GM21717 (cell line): ENCODE results near the gene CDC14A.
"Not testable (repeated sequence)": the region's sequence is repeated elsewhere in the genome, so short reads cannot be mapped to it uniquely, and the experiment has no call there.

Experiments used
- ATAC-seq: cut with Tn5 transposase; IDR thresholded peaks from one replicate; pipeline ENCODE4 v1.9.1; 2021; ENCODE audit warnings: mild to moderate bottlenecking, moderate library complexity; ENCODE audit not compliant: unreplicated experiment

CDC14A gene

DNA sequence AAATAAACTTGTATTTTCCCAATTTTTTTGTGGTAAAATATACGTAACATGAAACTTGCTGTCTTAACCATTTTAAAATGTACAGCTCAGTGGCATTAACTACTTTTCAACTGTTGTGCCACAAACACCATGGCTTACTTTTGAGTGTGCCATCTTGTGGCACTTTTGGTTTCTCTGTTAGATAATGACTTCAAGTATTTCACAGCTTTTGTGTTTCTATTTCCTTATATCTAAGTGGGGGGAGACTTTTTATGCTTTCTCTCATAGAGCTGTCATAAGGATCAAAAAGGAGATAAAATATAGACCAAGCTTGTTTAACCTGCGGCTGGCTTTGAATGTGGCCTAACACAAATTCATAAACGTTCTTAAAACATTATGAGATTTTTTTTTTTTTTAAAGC, 44.3 kb downstream of the CDC14A start:
- ATAC-seq, result no peak

DNA sequence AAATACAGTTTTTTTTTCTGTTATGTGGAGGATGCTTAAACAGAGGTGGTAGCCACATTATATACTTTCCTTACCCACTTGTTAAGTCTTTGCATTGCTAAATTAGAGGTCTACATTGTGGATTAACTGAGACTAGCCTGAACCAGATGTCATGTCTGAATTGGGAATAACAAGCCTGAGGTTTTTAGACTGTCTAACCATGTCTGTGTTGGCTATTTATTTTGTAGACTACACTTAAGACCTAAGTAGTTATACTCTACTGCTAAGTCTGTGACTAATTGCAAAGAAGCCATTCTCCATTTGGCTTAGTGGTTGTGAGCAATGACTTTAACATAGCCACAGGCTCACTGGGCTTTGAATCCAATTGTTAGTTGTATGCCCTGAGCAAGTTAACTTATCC, 45.4 kb downstream of the CDC14A start:
- no peak for ATAC-seq

DNA sequence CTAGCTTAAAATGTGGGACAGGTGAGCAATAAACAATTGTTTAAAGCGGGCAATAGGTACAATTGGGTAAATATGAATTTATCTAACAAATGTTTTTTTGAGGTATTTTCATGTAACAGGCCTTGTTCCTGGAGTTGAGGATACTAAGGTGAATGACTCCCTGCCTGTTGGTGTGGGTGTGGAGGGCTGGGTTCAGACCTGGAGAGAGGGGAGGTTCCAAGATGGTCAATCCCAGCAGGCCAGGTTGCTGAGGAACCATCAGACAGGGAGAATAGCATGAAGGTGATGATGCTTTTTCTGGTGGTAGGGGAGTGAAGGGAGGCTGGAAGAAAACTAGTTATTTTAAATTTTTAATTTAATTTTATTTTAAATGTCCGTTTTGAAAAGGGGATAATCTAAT, 46.3 kb downstream of the CDC14A start:
- no peak for ATAC-seq

DNA sequence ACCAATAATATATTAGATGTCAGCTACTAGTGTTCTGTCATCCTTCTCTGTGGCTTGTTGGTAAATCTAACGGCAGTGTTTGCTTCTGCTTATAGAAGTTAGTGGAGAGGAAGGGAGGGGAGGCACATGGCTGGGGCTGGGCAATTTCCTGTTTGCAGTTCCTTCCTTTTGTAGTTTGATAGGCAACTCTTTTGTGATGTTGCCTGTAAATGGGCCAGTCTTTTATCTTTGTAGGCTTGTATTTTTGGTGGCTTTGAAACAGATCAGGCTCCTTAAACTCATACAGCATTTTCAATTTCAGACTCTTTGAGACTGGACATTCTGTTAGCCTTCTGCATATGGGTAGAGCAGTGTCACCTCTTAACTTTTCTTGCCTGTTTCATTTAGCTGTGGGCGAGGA, 48.1 kb downstream of the CDC14A start:
- ATAC-seq, result no peak

DNA sequence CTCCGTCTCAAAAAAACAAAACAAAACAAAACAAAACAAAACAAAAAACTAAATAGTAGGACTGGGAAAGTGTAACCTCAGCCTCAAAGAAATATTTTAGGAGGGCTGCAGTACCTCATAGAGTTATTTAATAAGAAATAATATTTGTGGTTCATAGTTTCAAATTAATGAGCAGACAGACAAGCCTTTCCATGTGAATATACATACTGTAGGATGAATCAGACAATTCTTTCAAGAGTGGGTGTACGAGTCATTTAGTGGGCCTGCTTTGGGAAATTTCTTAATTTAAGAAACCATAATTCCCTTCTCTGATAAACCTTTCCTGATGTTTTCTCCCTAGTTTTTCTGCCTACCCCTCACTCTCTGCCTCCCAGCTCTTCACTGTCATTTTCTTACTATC, 52.5 kb downstream of the CDC14A start:
- no peak for ATAC-seq

DNA sequence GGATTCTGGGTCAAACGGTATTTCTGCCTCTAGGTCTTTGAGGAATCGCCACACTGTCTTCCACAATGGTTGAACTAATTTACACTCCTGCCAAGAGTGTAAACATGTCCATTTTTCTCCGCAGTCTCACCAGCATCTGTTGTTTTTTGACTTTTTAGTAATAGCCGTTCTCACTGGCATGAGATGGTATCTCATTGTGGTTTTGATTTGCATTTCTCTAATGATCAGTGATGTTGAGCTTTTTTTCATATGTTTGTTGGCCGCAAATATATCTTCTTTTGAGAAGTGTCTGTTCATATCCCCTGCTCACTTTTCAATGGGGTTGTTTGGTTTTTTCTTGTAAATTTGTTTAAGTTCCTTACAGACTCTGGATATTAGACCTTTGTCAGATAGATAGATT, 53.6 kb downstream of the CDC14A start:
- not testable (repeated sequence) for ATAC-seq

DNA sequence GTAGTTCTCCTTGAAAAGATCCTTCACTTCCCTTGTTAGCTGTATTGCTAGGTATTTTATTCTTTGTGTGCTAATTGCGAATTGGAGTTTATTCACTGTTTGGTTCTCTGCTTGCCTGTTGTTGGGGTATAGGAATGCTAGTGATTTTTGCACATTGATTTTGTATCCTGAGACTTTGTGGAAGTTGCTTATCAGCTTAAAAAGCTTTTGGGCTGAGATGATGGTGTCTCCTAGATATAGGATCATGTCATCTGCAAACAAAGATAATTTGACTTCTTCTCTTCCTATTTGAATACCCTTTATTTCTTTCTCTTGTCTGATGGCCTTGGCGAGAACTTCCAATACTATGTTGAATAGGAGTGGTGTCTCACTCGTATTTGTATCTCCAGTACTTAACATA, 55.1 kb downstream of the CDC14A start:
- not testable (repeated sequence) for ATAC-seq

DNA sequence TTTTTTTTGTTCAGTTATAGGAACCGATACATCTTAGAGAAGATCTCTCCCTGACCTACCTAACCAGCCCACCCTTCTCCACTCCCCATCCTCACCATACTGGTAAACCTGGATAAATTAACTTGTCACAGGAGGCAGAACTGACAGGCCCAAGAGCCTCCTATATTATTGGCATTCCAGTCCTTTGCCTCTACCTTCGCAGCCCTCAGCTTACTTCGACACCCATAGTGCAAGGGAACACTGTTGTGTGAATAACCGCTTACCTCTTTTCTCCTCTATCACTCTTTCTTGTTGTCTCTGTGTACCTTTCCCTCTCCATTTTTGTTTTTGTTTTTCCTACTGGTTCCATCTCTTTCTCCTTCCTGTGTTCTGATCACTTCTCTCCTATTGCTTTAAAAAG, 58.7 kb downstream of the CDC14A start:
- no peak for ATAC-seq

DNA sequence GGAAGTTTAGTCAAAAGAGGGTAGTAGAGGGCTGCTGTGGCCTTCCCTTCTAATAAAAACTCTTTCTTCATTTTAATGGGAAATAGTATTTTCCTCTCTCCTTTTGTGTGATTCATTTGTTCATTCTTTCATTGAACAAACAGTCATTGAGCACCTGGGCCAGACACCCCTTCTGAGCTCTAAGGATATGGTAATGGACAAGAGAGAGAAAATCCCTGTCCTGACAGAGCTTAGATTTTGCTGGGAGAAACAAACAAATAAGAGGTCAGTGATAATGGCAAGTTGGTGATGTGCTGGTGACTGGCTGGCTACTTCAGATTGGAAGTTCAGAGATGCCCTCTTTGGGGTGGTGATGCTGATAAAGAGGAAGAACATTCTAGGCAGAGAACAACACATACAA, 59.3 kb downstream of the CDC14A start:
- no peak for ATAC-seq

DNA sequence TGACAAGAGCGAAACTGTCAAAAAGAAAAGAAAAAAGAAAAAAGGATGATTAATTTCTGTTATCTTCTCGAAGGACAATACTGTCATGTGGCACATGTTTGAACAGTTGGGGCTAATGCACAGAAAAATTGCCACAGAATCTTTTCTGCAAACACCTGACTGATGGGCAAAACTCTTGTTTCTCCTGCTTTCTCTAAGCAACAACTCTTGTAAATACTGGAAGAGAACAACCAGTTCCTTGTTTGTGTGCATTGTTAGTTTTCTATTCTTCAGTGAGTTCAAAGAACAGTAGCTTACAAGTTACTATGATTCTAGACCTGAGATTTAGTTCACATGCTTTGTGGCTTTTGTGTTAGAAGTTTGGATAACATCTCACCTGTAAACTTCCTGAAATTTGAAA, 60.7 kb downstream of the CDC14A start:
- ATAC-seq, result no peak

DNA sequence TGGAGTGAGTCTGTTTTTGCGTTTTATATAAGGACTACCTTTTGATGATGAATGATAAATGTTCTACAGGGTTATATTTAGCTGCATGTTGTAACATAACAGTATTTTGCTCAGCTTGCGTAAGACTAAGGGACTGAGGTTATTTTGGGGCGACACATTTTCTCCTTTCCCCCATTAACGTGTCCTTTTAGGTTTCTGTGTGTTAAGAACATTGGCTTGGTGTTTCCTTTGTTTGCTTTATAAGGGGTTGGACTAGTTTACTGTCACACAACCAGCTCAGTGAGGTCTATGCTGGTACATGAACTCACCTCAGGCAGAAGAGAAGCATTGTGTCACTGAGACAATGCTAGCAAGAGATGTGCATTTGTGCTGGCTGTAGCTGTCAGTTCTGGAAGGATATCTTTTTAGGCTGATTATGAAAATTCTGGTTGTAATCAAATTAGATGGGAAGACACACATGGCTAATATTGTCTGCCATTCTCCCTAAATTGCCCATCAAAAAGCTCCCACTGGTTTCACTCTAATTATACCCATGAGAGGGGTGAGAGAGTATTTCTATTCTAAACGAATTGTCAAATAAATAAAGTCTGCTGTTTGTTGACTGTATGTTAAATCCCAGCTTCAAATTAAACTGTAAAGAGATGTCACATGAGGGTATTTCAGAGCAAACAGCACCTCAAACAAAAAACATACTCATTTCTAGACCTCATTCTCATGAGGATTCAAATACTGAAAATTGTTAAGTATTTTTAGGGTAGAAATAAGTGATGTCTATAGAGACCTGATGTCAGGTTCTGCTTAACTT, 62.6 kb downstream of the CDC14A start:
- ATAC-seq, result no peak

DNA sequence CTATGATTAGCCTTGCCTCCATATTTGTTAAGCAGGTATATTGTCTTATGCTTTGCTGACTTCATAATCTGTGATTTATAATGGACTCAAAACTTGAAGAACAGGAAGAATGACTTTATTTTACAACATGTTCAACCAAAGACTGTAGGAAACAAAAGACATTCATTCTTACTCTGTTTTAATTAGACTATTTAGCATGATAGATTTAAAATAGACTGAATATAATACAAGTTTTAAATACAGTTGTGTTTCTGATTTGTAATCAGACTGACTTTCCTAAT, 63.1 kb downstream of the CDC14A start:
- ATAC-seq, result no peak

DNA sequence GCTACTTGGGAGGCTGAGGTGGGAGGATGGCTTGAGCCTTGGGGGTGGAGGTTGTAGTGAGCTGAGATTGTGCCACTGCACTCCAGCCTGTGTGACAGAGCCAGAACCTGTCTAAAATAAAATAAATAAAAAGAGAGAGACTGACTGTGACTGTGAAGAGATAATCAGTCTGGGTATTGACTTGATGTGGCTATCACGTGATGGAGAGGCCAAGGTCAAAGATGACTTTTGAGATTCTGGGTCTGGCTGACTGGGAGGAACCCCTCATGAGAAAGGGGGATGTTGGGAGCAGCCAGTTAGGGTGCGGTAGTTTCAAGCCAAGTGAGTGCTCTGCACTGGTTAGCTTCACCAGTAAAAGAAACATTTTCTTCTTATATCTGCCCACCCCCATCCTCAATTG, 66.8 kb downstream of the CDC14A start:
- no peak for ATAC-seq

DNA sequence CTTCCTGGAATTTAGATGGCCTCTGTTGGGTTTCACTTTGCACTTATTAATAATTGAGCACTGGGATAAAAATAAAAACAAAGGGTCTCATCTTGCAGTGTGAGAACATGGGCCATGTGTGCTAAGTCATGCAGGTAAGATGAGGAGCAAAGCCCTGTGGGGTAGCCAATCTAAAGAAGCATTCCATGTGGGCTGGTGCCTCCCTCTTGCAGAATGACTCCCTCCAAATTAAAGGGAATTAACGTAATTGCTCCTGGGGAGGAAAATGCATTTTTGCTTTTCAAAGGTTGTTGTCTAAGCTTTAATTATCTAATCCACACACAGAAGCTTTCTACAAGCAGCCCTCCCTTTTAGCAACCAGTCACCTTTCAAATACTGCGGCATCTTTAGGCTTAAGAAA, 69.8 kb downstream of the CDC14A start:
- no peak for ATAC-seq

DNA sequence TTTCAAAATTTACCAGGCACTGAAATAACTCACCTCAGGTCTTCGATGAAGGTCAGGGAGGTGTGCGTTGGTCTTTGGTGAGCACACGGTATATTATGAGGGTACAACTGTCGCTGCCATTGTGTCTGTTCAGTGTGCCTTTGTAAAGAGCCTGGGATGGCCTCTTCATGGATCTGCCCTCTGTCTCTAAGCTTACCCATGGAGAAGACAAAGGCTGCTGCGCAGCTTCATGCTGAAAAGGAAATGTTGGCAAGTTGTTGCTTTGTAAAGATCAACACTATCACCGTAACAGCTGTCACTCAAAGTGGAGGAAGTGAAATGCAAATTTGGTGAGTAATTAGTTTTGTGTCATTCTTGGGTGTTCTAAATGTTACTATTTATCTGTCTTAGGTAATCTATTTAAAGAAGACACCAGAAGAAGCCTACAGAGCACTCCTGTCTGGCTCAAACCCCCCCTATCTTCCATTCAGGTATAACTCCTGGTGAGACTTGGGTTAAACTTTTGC, 71.6 kb downstream of the CDC14A start:
- peak; percentile 90 for ATAC-seq

DNA sequence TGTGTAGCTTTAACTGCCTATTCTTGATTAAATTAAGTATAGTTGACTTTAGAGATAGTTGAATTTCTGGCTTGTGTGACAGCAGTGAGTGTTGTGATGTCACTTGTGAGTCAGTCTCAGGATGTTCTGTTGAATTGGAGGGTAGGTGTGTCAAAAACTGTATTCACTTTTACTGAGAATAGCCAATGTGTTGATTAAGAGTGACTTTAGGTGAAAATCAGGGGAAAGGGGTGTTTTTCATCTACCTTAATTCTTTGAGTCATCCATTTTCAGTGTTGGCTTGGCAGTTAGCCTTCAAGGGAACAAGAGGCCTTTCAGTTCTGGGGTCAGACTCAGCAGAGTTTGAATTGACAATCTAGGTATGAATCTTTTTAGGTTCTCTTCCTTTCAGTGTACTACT, 75.9 kb downstream of the CDC14A start:
- no peak for ATAC-seq

DNA sequence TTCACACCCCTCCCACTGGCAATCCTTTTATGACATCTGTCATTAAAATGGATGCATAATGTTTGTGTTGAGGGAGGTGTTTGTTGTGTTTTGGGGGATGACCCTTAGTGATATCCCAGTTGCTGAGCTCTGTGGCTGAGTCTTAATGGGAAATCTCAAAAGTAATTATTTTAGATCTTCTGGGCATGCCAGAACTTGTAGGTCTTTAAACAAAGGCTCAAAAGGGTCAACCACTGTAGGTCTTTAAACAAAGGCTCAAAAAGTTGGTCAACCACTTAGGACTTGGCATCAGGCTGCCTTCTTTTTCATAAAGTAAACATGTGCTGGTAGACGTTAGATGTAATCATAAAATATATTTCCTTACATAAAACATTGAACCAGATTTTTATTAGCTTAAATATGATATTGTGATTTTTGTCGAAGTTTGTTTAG, 78.0 kb downstream of the CDC14A start:
- ATAC-seq, result no peak

DNA sequence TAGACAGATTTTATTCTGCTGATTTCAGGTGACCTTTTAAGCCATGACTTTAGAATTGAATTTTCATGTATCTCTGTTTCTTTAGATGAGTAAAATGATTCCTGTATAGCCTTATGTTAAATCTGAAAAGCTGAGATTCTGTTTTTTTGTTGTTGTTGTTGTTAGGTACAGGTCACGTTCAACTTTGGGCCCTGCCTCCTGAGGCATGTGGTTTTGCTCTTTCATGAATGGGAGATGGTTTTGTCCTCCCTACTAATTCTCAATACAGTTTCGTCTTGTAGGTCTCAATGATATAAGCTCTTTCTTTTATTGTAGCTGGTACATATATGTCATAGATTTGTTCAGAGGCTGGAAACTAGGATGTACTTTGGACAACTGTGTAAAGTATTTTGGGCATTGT, 79.6 kb downstream of the CDC14A start:
- no peak for ATAC-seq

DNA sequence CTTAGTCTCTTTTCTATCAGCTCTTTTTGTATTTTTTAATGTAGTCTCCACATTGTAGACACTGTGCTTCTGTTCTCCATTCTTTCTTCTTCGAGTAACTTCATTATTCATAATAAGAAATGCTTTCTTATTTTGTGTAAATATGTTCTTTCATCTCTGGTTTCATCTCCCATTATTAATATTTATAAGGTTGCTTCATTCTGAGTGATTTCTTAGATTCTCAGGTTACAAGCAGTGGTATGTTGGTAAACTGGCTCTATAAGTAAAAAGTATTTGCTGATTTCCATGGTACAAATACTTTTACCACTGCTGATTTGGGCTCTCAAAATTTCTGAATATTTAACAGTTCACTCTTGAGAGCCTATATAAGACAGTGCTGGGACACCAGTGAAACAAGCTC, 81.3 kb downstream of the CDC14A start:
- ATAC-seq, result no peak

DNA sequence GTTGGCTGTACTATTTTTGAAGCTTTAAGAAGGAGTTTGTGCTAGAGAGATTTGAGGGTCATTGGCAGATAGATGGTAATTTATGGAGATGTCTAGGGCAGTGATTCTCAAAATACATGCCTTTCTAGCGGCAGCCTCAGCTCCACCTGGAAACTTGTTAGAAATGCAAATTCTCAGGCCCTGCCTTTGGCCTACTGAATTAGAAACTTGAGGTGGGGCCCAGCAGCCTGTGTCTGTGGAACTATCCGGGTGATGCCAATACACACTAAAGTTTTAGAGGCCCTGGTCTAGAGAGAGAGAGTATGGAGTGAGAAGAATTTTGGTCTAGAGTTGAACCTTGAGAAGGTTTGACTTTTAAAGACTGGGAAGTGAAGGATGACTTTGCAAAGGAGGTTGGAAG, 82.5 kb downstream of the CDC14A start:
- no peak for ATAC-seq

DNA sequence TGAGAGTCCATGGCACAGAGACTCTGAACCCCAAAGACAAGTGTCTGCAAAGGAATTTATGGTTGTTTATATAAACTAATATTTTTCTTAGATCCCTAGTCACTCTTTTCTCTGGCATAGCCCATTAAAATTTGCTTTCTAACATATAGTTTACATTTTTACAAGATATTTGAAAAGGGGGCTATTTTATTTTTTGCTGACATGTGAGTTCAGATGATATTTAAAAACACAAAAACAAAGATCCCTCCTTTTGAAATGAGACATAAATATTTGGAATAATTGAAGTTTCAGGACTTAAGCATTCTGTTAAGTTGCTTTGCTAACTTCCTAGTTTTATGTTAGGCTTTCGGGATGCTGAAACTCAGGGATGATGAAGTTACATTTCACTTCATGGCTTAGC, 86.1 kb downstream of the CDC14A start:
- no peak for ATAC-seq

DNA sequence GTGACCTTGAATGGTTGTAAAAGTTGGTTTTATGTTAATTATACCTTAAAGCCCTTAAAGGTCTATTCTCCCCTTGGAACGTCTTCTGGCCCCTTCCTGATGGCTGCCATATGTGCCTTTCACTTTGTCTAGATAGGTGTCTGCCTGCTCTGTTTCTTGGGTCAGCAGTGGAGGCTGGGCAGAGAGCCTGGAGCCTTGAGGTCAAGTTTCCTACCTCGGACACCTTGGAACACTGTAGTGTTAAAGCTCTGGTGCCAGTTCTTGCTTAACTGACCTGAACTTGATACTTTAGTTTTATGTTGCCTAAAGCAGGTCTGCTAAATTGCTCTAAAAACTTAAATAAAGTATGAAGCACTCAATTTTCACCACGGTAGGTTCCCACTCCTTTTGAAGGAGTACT, 86.5 kb downstream of the CDC14A start:
- ATAC-seq, result no peak

DNA sequence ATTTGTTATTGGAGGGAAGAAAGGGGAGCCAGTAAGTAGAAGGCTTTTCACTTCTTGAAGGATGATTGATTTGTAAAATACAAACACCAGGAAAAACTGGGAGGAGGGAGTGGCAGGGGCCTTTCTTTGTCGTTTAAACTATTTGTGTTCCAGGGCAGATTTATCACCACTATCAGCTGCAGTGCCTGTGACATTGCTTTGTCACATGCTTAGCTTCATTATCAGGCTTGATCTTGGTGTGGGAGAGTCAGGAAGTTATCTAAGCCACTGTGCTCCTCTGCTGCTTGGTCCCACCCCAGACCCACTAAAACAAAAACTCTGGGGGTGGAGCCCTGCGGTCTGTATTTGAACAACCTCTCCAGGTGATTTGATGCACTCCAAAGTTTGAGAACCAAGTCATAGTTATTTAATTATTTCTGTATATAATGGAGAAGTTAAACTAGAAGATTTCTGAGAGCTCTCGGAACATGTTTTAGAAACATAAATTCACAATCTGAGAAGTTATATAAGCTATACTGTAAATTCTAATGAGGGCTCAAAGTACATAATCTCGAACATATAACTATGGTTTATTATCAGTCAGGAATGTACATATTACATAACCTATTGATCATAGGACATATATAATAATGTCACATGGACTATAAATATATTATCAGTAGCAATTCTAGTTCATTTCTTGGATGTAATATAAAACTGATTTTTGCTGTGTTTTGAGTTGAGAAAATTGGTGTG, 87.9 kb downstream of the CDC14A start:
- no peak for ATAC-seq
